Measurements from ENCODE around the gene SELPLG. TPM values are rescaled to one million over a fixed set of nuclear protein-coding genes. Genes with fewer than 3 reads are reported as not detected.
"Not testable (repeated sequence)": the region's sequence is repeated elsewhere in the genome, so short reads cannot be mapped to it uniquely, and the experiment has no call there.

The SELPLG gene
- total RNA-seq, 1 donor from 2014 or later, result 4.2 TPM

- DNase-seq (no peak), ATAC-seq (ENCODE audit: poor library complexity) (no peak)
- intact Hi-C loops (cut with DNase I), result no loop called here
These were observed 49.1 kb downstream of the SELPLG start for GRCh38 chr12:108584456-108585065.

- ATAC-seq (ENCODE audit: poor library complexity), result no peak
These were observed 49.7 kb downstream of the SELPLG start for GRCh38 chr12:108583991-108584390.

GRCh38 chr12:108582978-108583770 lies 50.5 kb downstream of the SELPLG start:
- no peak for ATAC-seq (ENCODE audit: poor library complexity)
- intact Hi-C loops (cut with DNase I), result no loop called here
- no peak for DNase-seq

More at GRCh38 chr12:108583991-108584390, 49.7 kb downstream of the SELPLG start:
- intact Hi-C loops (cut with DNase I), result no loop called here
- DNase-seq, result no peak

- intact Hi-C loops (cut with DNase I), result no loop called here
- DNase-seq, result no peak
These were observed 51.2 kb downstream of the SELPLG start for GRCh38 chr12:108582509-108582908.

GRCh38 chr12:108581311-108582227 lies 52.1 kb downstream of the SELPLG start:
- no peak for ATAC-seq (ENCODE audit: poor library complexity)
- intact Hi-C loops (cut with DNase I), result no loop called here
- no peak for DNase-seq

More at GRCh38 chr12:108582509-108582908, 51.2 kb downstream of the SELPLG start:
- ATAC-seq (ENCODE audit: poor library complexity), result no peak

- intact Hi-C loops (cut with DNase I), result no loop called here
- ATAC-seq (ENCODE audit: poor library complexity), result peak; percentile 18
- DNase-seq, result no peak
These were observed 53.2 kb downstream of the SELPLG start for GRCh38 chr12:108580531-108580930.

GRCh38 chr12:108578813-108579212 lies 54.9 kb downstream of the SELPLG start:
- ATAC-seq (ENCODE audit: poor library complexity) (no peak), DNase-seq (no peak)
- intact Hi-C loops (cut with DNase I), result no loop called here

- ATAC-seq (ENCODE audit: poor library complexity) (no peak), DNase-seq (no peak)
- intact Hi-C loops (cut with DNase I), result no loop called here
These were observed 55.4 kb downstream of the SELPLG start for GRCh38 chr12:108578264-108578663.

GRCh38 chr12:108577458-108577857 lies 56.2 kb downstream of the SELPLG start:
- intact Hi-C loops (cut with DNase I), result no loop called here
- no peak for ATAC-seq (ENCODE audit: poor library complexity)
- DNase-seq, result no peak

GRCh38 chr12:108576660-108577234 lies 56.9 kb downstream of the SELPLG start:
- intact Hi-C loops (cut with DNase I), result no loop called here
- no peak for DNase-seq
- ATAC-seq (ENCODE audit: poor library complexity), result peak; percentile 35

GRCh38 chr12:108575199-108575912 lies 58.3 kb downstream of the SELPLG start:
- DNase-seq (no peak), ATAC-seq (ENCODE audit: poor library complexity) (no peak)
- intact Hi-C loops (cut with DNase I), result no loop called here

GRCh38 chr12:108574276-108574675 lies 59.4 kb downstream of the SELPLG start:
- intact Hi-C loops (cut with DNase I); ATAC-seq (ENCODE audit: poor library complexity); DNase-seq: not testable (repeated sequence)

GRCh38 chr12:108573317-108573716 lies 60.4 kb downstream of the SELPLG start:
- ATAC-seq (ENCODE audit: poor library complexity), result no peak
- intact Hi-C loops (cut with DNase I), result no loop called here

GRCh38 chr12:108572166-108572790 lies 61.4 kb downstream of the SELPLG start:
- ATAC-seq (ENCODE audit: poor library complexity), result no peak
- intact Hi-C loops (cut with DNase I), result no loop called here
- no peak for DNase-seq

More at GRCh38 chr12:108573317-108573716, 60.4 kb downstream of the SELPLG start:
- DNase-seq, result no peak

Measured in Right ventricle myocardium superior (tissue), 1 donor.